Left lung (tissue), 10 donors: ENCODE results near the gene SLC24A3. TPM values are rescaled to one million over a fixed set of nuclear protein-coding genes. Genes with fewer than 3 reads are reported as not detected.

Source experiments
- ATAC-seq: fragments of 200-7000 bp; cut with Tn5 transposase; one replicate; pipeline ENCODE4 v1.9.1; 2020; ENCODE audit warnings: moderate library complexity
- DNase-seq, 4 donors: peaks; one replicate each; pipeline ENCODE4 v3.0.0-alpha.2; 2013 to 2020
- H3K27ac ChIP-seq, 2 donors: fragments of 200-600 bp; sonication (generic) in 1 of 2; one replicate each; pipeline versions ENCODE4 v1.5.0 to v1.8.0; 2020 to 2021
- H3K27me3 ChIP-seq, 2 donors: fragments of 200-600 bp; sonication (generic) in 1 of 2; one replicate each; pipeline versions ENCODE4 v1.5.0 to v1.8.0; 2020 to 2021
- H3K36me3 ChIP-seq, 2 donors: fragments of 200-600 bp; sonication (generic) in 1 of 2; one replicate each; pipeline versions ENCODE4 v1.5.0 to v1.8.0; 2020 to 2021
- H3K4me1 ChIP-seq, 2 donors: fragments of 200-600 bp; one replicate each; pipeline ENCODE4 v1.8.0; 2021
- H3K4me3 ChIP-seq, 2 donors: fragments of 200-600 bp; sonication (generic) in 1 of 2; one replicate each; pipeline versions ENCODE4 v1.5.0 to v1.8.0; 2020 to 2021; ENCODE audit warnings: mild to moderate bottlenecking in 1 of 2
- H3K9me3 ChIP-seq, 2 donors: fragments of 200-600 bp; sonication (generic) in 1 of 2; one replicate each; pipeline versions ENCODE4 v1.5.0 to v1.8.0; 2020 to 2021
- CTCF ChIP-seq, 2 donors: fragments of 200-600 bp; sonication (generic) in 1 of 2; IDR thresholded peaks; one replicate each; pipeline versions ENCODE4 v1.5.0 to v1.8.0; 2021; ENCODE audit warnings: antibody characterized with exemption in 2 of 2
- intact Hi-C, 2 donors: fragments of 100-400 bp; cut with DNase I; formaldehyde crosslinking; loops; one replicate each; pipeline versions ENCODE4 v1.11.2 to v1.14.2; 2022
- polyA plus RNA-seq, 6 donors: library from polyadenylated mRNA; unstranded; fragments of 120-200 nt; gene quantifications; one replicate each; pipeline ENCODE4 v1.2.1, GENCODE V29; 2013; ENCODE audit not compliant: insufficient read length in 6 of 6
- total RNA-seq, 2 donors: library from RNA; stranded (reverse); fragmentation: NEBNext Ultra II Directional; extraction: Animal tissue kit (Norgen Biotek cat#: 25700); gene quantifications; one replicate each; pipeline ENCODE4 v1.2.1, GENCODE V29; 2021
- donor health status: DM: no; HTN: yes; CAD: no.
- donor health status: DM: no; HTN: no; CAD: no.

The SLC24A3 gene
- total and polyA plus RNA-seq, 8 donors = 4.4 to 8.7 (median 6.6) TPM

GRCh38 chr20:19599200-19599599 lies 386.8 kb downstream of the SLC24A3 start:
- Histone ChIP-seq H3K36me3 (no peaks in the 10 kb centered on the region), H3K27me3 (no peaks in the 10 kb centered on the region), H3K4me3 (no peak overlapping the region), H3K9me3 (no peaks in the 10 kb centered on the region), H3K4me1 (no peaks in the 10 kb centered on the region), H3K27ac (no peak overlapping the region)
- no peak for TF ChIP-seq CTCF (IDR thresholded peaks at IDR 0.05)
- no peak for ATAC-seq
- intact Hi-C loops = no loop called here
- DNase-seq = no peak

GRCh38 chr20:19600042-19600441 lies 387.6 kb downstream of the SLC24A3 start:
- Histone ChIP-seq H3K27ac (no peak overlapping the region), H3K4me3 (no peak overlapping the region), H3K9me3 (no peaks in the 10 kb centered on the region), H3K4me1 (no peaks in the 10 kb centered on the region), H3K27me3 (no peaks in the 10 kb centered on the region), H3K36me3 (no peaks in the 10 kb centered on the region)
- ATAC-seq (no peak), DNase-seq (no peak)
- intact Hi-C loops = no loop called here
- TF ChIP-seq CTCF (IDR thresholded peaks at IDR 0.05) = no peak

- intact Hi-C loops = no loop called here
- no peaks in the 10 kb centered on the region for H3K4me1 ChIP-seq
- no peaks in the 10 kb centered on the region for H3K36me3 ChIP-seq
- no peak for ATAC-seq
- no peak overlapping the region for H3K4me3 ChIP-seq
- no peaks in the 10 kb centered on the region for H3K9me3 ChIP-seq
- no peak for TF ChIP-seq CTCF (IDR thresholded peaks at IDR 0.05)
- no peak overlapping the region for H3K27ac ChIP-seq
- H3K27me3 ChIP-seq = no peaks in the 10 kb centered on the region
- no peak for DNase-seq
Measured at GRCh38 chr20:19601126-19601810, 388.8 kb downstream of the SLC24A3 start.

- DNase-seq = no peak
- intact Hi-C loops = no loop called here
- Histone ChIP-seq H3K36me3 (no peaks in the 10 kb centered on the region), H3K27ac (no peak overlapping the region), H3K4me1 (no peaks in the 10 kb centered on the region), H3K27me3 (no peaks in the 10 kb centered on the region), H3K4me3 (no peak overlapping the region), H3K9me3 (no peaks in the 10 kb centered on the region)
- ATAC-seq = no peak
- TF ChIP-seq CTCF (IDR thresholded peaks at IDR 0.05) = no peak
Measured at GRCh38 chr20:19602675-19603375, 390.4 kb downstream of the SLC24A3 start.

- intact Hi-C loops = no loop called here
- ATAC-seq = no peak
- TF ChIP-seq CTCF (IDR thresholded peaks at IDR 0.05) = no peak
Measured at GRCh38 chr20:19603376-19603750, 390.9 kb downstream of the SLC24A3 start.

More at GRCh38 chr20:19603376-19603750, 390.9 kb downstream of the SLC24A3 start:
- Histone ChIP-seq H3K27ac (no peak overlapping the region), H3K4me3 (no peak overlapping the region), H3K27me3 (no peaks in the 10 kb centered on the region), H3K9me3 (no peaks in the 10 kb centered on the region), H3K36me3 (no peaks in the 10 kb centered on the region), H3K4me1 (no peaks in the 10 kb centered on the region)
- DNase-seq = no peak
